Measurements from ENCODE around the gene CRELD2.

DNA sequence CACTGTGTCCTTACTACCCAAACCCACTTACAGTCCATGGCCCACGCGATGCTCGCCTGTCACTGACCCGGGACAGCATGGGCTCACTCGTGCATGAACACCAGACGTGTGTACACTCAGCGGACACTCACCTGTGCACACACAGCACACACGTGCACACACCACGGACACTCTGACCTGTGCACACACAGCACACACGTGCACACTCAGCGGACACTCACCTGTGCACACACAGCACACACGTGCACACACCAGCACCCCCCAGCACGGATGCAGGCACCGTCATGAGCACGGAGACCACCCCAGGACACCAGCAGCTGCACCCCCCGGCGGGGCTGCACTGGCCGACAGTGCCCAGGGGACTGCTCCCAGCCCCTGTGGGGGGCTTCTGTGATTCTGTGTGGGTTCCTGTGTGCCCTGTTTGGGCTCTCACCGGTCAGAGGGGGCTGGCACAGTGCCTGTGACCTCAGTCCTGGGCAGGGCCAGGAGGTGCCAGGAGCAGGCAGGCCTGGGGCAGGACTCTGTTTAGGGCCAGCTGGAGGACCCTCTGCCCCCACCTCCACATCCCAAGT is 20.2 kb downstream of the CRELD2 start:
- TF ChIP-seq, protein P1, sequence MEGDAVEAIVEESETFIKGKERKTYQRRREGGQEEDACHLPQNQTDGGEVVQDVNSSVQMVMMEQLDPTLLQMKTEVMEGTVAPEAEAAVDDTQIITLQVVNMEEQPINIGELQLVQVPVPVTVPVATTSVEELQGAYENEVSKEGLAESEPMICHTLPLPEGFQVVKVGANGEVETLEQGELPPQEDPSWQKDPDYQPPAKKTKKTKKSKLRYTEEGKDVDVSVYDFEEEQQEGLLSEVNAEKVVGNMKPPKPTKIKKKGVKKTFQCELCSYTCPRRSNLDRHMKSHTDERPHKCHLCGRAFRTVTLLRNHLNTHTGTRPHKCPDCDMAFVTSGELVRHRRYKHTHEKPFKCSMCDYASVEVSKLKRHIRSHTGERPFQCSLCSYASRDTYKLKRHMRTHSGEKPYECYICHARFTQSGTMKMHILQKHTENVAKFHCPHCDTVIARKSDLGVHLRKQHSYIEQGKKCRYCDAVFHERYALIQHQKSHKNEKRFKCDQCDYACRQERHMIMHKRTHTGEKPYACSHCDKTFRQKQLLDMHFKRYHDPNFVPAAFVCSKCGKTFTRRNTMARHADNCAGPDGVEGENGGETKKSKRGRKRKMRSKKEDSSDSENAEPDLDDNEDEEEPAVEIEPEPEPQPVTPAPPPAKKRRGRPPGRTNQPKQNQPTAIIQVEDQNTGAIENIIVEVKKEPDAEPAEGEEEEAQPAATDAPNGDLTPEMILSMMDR (IDR thresholded peaks at IDR 0.05): no peak
- no peak for TF ChIP-seq POLR2A (IDR thresholded peaks at IDR 0.05)
